ENCODE measurements around the gene LAMA5.

LAMA5 gene

GRCh38 chr20:62334881-62335280 lies 32.2 kb downstream of the LAMA5 start:
- no peak for TF ChIP-seq CTCF (IDR thresholded peaks at IDR 0.05; ENCODE audit: low read depth, low read length, missing control alignments)
- DNase-seq (ENCODE audit: low read depth), result no peak
- no peak overlapping the region for H3K4me3 ChIP-seq (ENCODE audit: low read depth, low read length)

GRCh38 chr20:62333820-62334595 lies 33.1 kb downstream of the LAMA5 start:
- H3K4me3 ChIP-seq (ENCODE audit: low read depth, low read length), result no peak overlapping the region
- TF ChIP-seq CTCF (IDR thresholded peaks at IDR 0.05; ENCODE audit: low read depth, low read length, missing control alignments), result no peak
- no peak for DNase-seq (ENCODE audit: low read depth)

- TF ChIP-seq CTCF (IDR thresholded peaks at IDR 0.05; ENCODE audit: low read depth, low read length, missing control alignments), result no peak
These were observed 33.9 kb downstream of the LAMA5 start for GRCh38 chr20:62332989-62333819.

GRCh38 chr20:62332421-62332820 lies 34.7 kb downstream of the LAMA5 start:
- no peak for DNase-seq (ENCODE audit: low read depth)
- H3K4me3 ChIP-seq (ENCODE audit: low read depth, low read length), result no peak overlapping the region
- TF ChIP-seq CTCF (IDR thresholded peaks at IDR 0.05; ENCODE audit: low read depth, low read length, missing control alignments), result no peak

More at GRCh38 chr20:62332989-62333819, 33.9 kb downstream of the LAMA5 start:
- no peak overlapping the region for H3K4me3 ChIP-seq (ENCODE audit: low read depth, low read length)
- no peak for DNase-seq (ENCODE audit: low read depth)

- DNase-seq (ENCODE audit: low read depth), result no peak
- TF ChIP-seq CTCF (IDR thresholded peaks at IDR 0.05; ENCODE audit: low read depth, low read length, missing control alignments), result no peak
These were observed 35.8 kb downstream of the LAMA5 start for GRCh38 chr20:62331347-62331746.

GRCh38 chr20:62330576-62331317 lies 36.4 kb downstream of the LAMA5 start:
- no peak for TF ChIP-seq CTCF (IDR thresholded peaks at IDR 0.05; ENCODE audit: low read depth, low read length, missing control alignments)
- DNase-seq (ENCODE audit: low read depth), result no peak
- no peak overlapping the region for H3K4me3 ChIP-seq (ENCODE audit: low read depth, low read length)

More at GRCh38 chr20:62331347-62331746, 35.8 kb downstream of the LAMA5 start:
- no peak overlapping the region for H3K4me3 ChIP-seq (ENCODE audit: low read depth, low read length)

All from GM12864 (cell line).